ENCODE results near the gene ABCC10. TPM values are rescaled to one million over a fixed set of nuclear protein-coding genes. Genes with fewer than 3 reads are reported as not detected.
A peak's percentile ranks its signal among the peaks of the same experiment; 100 is the strongest.
"Not testable (repeated sequence)": the region's sequence is repeated elsewhere in the genome, so short reads cannot be mapped to it uniquely, and the experiment has no call there.

Gene ABCC10
- total RNA-seq, 1 experiment from 2014 or later, result 25.9 TPM

GRCh38 chr6:43391440-43392031 lies 35.8 kb upstream of the ABCC10 start:
- BruUV-seq (replicated peaks), result no TSS peak
- intact Hi-C loops (cut with micrococcal nuclease), result no loop called here

GRCh38 chr6:43393133-43393532 lies 34.2 kb upstream of the ABCC10 start:
- BruUV-seq (replicated peaks); H3K27me3 Mint-ChIP-seq (ENCODE audit: insufficient read depth, unreplicated experiment); H3K9me3 Mint-ChIP-seq (ENCODE audit: unreplicated experiment); H3K4me3 Mint-ChIP-seq (ENCODE audit: unreplicated experiment); DNase-seq (ENCODE audit: unreplicated experiment); intact Hi-C loops (cut with micrococcal nuclease); H3K4me1 Mint-ChIP-seq (ENCODE audit: insufficient read depth, unreplicated experiment); H3K36me3 Mint-ChIP-seq (ENCODE audit: insufficient read depth, unreplicated experiment); H3K27ac Mint-ChIP-seq (ENCODE audit: low read depth, unreplicated experiment): not testable (repeated sequence)
- ChIA-PET POLR2A (interaction anchor here (0.7 to 1.0 kb wide), 2 partner anchors 35 to 75 kb away, joined by 3 read pairs; no protein-coding TSS in a partner anchor), CTCF (interaction anchor here (0.6 to 0.9 kb wide), 2 partner anchors 8 to 44 kb away, joined by 3 to 4 read pairs; no protein-coding TSS in a partner anchor)

More at GRCh38 chr6:43391440-43392031, 35.8 kb upstream of the ABCC10 start:
- Mint-ChIP-seq H3K4me1 (ENCODE audit: insufficient read depth, unreplicated experiment) (no peaks in the 10 kb centered on the region), H3K36me3 (ENCODE audit: insufficient read depth, unreplicated experiment) (no peaks in the 10 kb centered on the region), H3K27ac (ENCODE audit: low read depth, unreplicated experiment) (no peak overlapping the region), H3K9me3 (ENCODE audit: unreplicated experiment) (no peaks in the 10 kb centered on the region), H3K4me3 (ENCODE audit: unreplicated experiment) (no peak overlapping the region), H3K27me3 (ENCODE audit: insufficient read depth, unreplicated experiment) (no peaks in the 10 kb centered on the region)
- no peak for DNase-seq (ENCODE audit: unreplicated experiment)
- ChIA-PET POLR2A (interaction anchor here (0.7 kb wide), 2 partner anchors 115 to 127 kb away, joined by 3 read pairs; no protein-coding TSS in a partner anchor), CTCF (interaction anchor here (3.0 kb wide), 1 partner anchor 105 kb away, joined by 12 read pairs; no protein-coding TSS in a partner anchor)
- no peak for TF ChIP-seq CTCF (IDR thresholded peaks at IDR 0.05; ENCODE audit: unreplicated experiment)

GRCh38 chr6:43393602-43394001 lies 33.7 kb upstream of the ABCC10 start:
- H3K27me3 Mint-ChIP-seq (ENCODE audit: insufficient read depth, unreplicated experiment), result no peaks in the 10 kb centered on the region
- ChIA-PET CTCF (interaction anchor here (0.6 to 0.9 kb wide), 2 partner anchors 8 to 44 kb away, joined by 3 to 4 read pairs; no protein-coding TSS in a partner anchor), POLR2A (interaction anchor here (1.0 kb wide), 1 partner anchor 35 kb away, joined by 3 read pairs; no protein-coding TSS in a partner anchor)
- no peaks in the 10 kb centered on the region for H3K9me3 Mint-ChIP-seq (ENCODE audit: unreplicated experiment)
- no TSS peak for BruUV-seq (replicated peaks)
- no peak for TF ChIP-seq CTCF (IDR thresholded peaks at IDR 0.05; ENCODE audit: unreplicated experiment)
- no peak overlapping the region for H3K27ac Mint-ChIP-seq (ENCODE audit: low read depth, unreplicated experiment)
- no peaks in the 10 kb centered on the region for H3K36me3 Mint-ChIP-seq (ENCODE audit: insufficient read depth, unreplicated experiment)
- no peak overlapping the region for H3K4me3 Mint-ChIP-seq (ENCODE audit: unreplicated experiment)
- DNase-seq (ENCODE audit: unreplicated experiment), result no peak
- intact Hi-C loops (cut with micrococcal nuclease), result no loop called here
- no peaks in the 10 kb centered on the region for H3K4me1 Mint-ChIP-seq (ENCODE audit: insufficient read depth, unreplicated experiment)

- no peak for DNase-seq (ENCODE audit: unreplicated experiment)
- no peak for TF ChIP-seq CTCF (IDR thresholded peaks at IDR 0.05; ENCODE audit: unreplicated experiment)
- Mint-ChIP-seq H3K27ac (ENCODE audit: low read depth, unreplicated experiment) (peak overlapping the region; percentile 39), H3K4me3 (ENCODE audit: unreplicated experiment) (no peak overlapping the region), H3K4me1 (ENCODE audit: insufficient read depth, unreplicated experiment) (no peaks in the 10 kb centered on the region), H3K36me3 (ENCODE audit: insufficient read depth, unreplicated experiment) (no peaks in the 10 kb centered on the region), H3K27me3 (ENCODE audit: insufficient read depth, unreplicated experiment) (no peaks in the 10 kb centered on the region), H3K9me3 (ENCODE audit: unreplicated experiment) (no peaks in the 10 kb centered on the region)
- intact Hi-C loops (cut with micrococcal nuclease), result no loop called here
- ChIA-PET CTCF (no interaction called here), POLR2A (interaction anchor here (0.6 to 1.1 kb wide), 3 partner anchors 10 to 392 kb away, joined by 3 to 4 read pairs (median 3); no protein-coding TSS in a partner anchor)
- no TSS peak for BruUV-seq (replicated peaks)
Observed at GRCh38 chr6:43394982-43395381, 32.4 kb upstream of the ABCC10 start.

All from MCF 10A (cell line).